Activated T-cell treated with anti-CD3 and anti-CD28 coated beads, Interleukin-2, amount 50 U/mL, for 24 hours (primary cell): ENCODE measurements around the gene RNF223.
"Not testable (repeated sequence)": the region's sequence is repeated elsewhere in the genome, so short reads cannot be mapped to it uniquely, and the experiment has no call there.

ENCODE experiments used
- DNase-seq: peaks from one replicate; pipeline ENCODE4 v3.0.0-alpha.2; 2020
- H3K27ac Mint-ChIP-seq: 2 replicates; pipeline ENCODE4 v1.8.0; 2020; ENCODE audit warnings: mild to moderate bottlenecking, mixed read lengths
- H3K27me3 Mint-ChIP-seq: 2 replicates; pipeline ENCODE4 v1.8.0; 2020; ENCODE audit warnings: mixed read lengths
- H3K36me3 Mint-ChIP-seq: 2 replicates; pipeline ENCODE4 v1.8.0; 2020; ENCODE audit warnings: low read depth, mixed read lengths
- H3K4me1 Mint-ChIP-seq: 2 replicates; pipeline ENCODE4 v1.8.0; 2020; ENCODE audit warnings: low read depth, mixed read lengths
- H3K4me3 Mint-ChIP-seq: 2 replicates; pipeline ENCODE4 v1.8.0; 2020; ENCODE audit warnings: mild to moderate bottlenecking, moderate library complexity, mixed read lengths
- H3K9me3 Mint-ChIP-seq: 2 replicates; pipeline ENCODE4 v1.8.0; 2020; ENCODE audit warnings: mixed read lengths

RNF223 gene

GRCh38 chr1:1115136-1115785 is 41.2 kb upstream of the RNF223 start:
- DNase-seq, result no peak

GRCh38 chr1:1114431-1114830 is 40.3 kb upstream of the RNF223 start:
- H3K4me1 Mint-ChIP-seq, result peaks cover 22% of the 10 kb centered on the region
- H3K9me3 Mint-ChIP-seq, result peaks cover 5% of the 10 kb centered on the region
- peaks cover 5% of the 10 kb centered on the region for H3K27me3 Mint-ChIP-seq
- H3K36me3 Mint-ChIP-seq, result peaks cover 50% of the 10 kb centered on the region
- peak overlapping the region; percentile 77 for H3K27ac Mint-ChIP-seq
- DNase-seq, result no peak
- peak overlapping the region; percentile 86 for H3K4me3 Mint-ChIP-seq

More at GRCh38 chr1:1115136-1115785, 41.2 kb upstream of the RNF223 start:
- Mint-ChIP-seq H3K27ac (peak overlapping the region; percentile 77), H3K27me3 (peaks cover 8% of the 10 kb centered on the region), H3K4me1 (peaks cover 22% of the 10 kb centered on the region), H3K9me3 (peaks cover 5% of the 10 kb centered on the region), H3K36me3 (peaks cover 47% of the 10 kb centered on the region), H3K4me3 (peak overlapping the region; percentile 86)

GRCh38 chr1:1112237-1112985 is 38.3 kb upstream of the RNF223 start:
- H3K27me3 Mint-ChIP-seq, result no peaks in the 10 kb centered on the region
- peaks cover 50% of the 10 kb centered on the region for H3K36me3 Mint-ChIP-seq
- DNase-seq, result no peak
- peaks cover 5% of the 10 kb centered on the region for H3K9me3 Mint-ChIP-seq
- H3K4me3 Mint-ChIP-seq, result no peak overlapping the region
- peaks cover 25% of the 10 kb centered on the region for H3K4me1 Mint-ChIP-seq
- H3K27ac Mint-ChIP-seq, result no peak overlapping the region

GRCh38 chr1:1111516-1112236 is 37.6 kb upstream of the RNF223 start:
- no peak for DNase-seq
- Mint-ChIP-seq H3K36me3 (peaks cover 50% of the 10 kb centered on the region), H3K9me3 (peaks cover 5% of the 10 kb centered on the region), H3K4me3 (no peak overlapping the region), H3K27me3 (no peaks in the 10 kb centered on the region), H3K27ac (no peak overlapping the region), H3K4me1 (peaks cover 24% of the 10 kb centered on the region)

- no peak overlapping the region for H3K4me3 Mint-ChIP-seq
- H3K27ac Mint-ChIP-seq, result no peak overlapping the region
These were observed 36.5 kb upstream of the RNF223 start for GRCh38 chr1:1110561-1110971.

GRCh38 chr1:1109743-1110142 is 35.6 kb upstream of the RNF223 start:
- Mint-ChIP-seq H3K4me3 (no peak overlapping the region), H3K27ac (no peak overlapping the region), H3K27me3 (no peaks in the 10 kb centered on the region), H3K36me3 (peaks cover 54% of the 10 kb centered on the region), H3K4me1 (peaks cover 26% of the 10 kb centered on the region), H3K9me3 (peaks cover 5% of the 10 kb centered on the region)
- DNase-seq, result no peak

More at GRCh38 chr1:1110561-1110971, 36.5 kb upstream of the RNF223 start:
- H3K9me3 Mint-ChIP-seq, result peaks cover 5% of the 10 kb centered on the region
- DNase-seq, result no peak
- peaks cover 56% of the 10 kb centered on the region for H3K36me3 Mint-ChIP-seq
- peaks cover 28% of the 10 kb centered on the region for H3K4me1 Mint-ChIP-seq
- no peaks in the 10 kb centered on the region for H3K27me3 Mint-ChIP-seq

- H3K27ac Mint-ChIP-seq, result no peak overlapping the region
These were observed 32.6 kb upstream of the RNF223 start for GRCh38 chr1:1106510-1107221.

GRCh38 chr1:1104152-1104551 is 30.0 kb upstream of the RNF223 start:
- Mint-ChIP-seq H3K27ac (peak overlapping the region; percentile 52), H3K4me1 (peaks cover 59% of the 10 kb centered on the region), H3K9me3 (peaks cover 14% of the 10 kb centered on the region), H3K36me3 (peaks cover 43% of the 10 kb centered on the region)
- H3K27me3 Mint-ChIP-seq, H3K4me3 Mint-ChIP-seq, DNase-seq: not testable (repeated sequence)

More at GRCh38 chr1:1106510-1107221, 32.6 kb upstream of the RNF223 start:
- peaks cover 39% of the 10 kb centered on the region for H3K4me1 Mint-ChIP-seq
- H3K9me3 Mint-ChIP-seq, result no peaks in the 10 kb centered on the region
- H3K27me3 Mint-ChIP-seq, result no peaks in the 10 kb centered on the region
- no peak overlapping the region for H3K4me3 Mint-ChIP-seq
- H3K36me3 Mint-ChIP-seq, result peaks cover 44% of the 10 kb centered on the region
- DNase-seq, result no peak

GRCh38 chr1:1101503-1101902 is 27.4 kb upstream of the RNF223 start:
- Mint-ChIP-seq H3K9me3 (peaks cover 21% of the 10 kb centered on the region), H3K4me1 (peaks cover 67% of the 10 kb centered on the region), H3K36me3 (peaks cover 57% of the 10 kb centered on the region), H3K27ac (no peak overlapping the region), H3K4me3 (no peak overlapping the region), H3K27me3 (no peaks in the 10 kb centered on the region)
- peak; percentile 16 for DNase-seq

- peak; percentile 19 for DNase-seq
- peaks cover 21% of the 10 kb centered on the region for H3K9me3 Mint-ChIP-seq
- peaks cover 51% of the 10 kb centered on the region for H3K36me3 Mint-ChIP-seq
- H3K27ac Mint-ChIP-seq, result peak overlapping the region; percentile 70
- no peaks in the 10 kb centered on the region for H3K27me3 Mint-ChIP-seq
- peak overlapping the region; percentile 16 for H3K4me3 Mint-ChIP-seq
- peaks cover 64% of the 10 kb centered on the region for H3K4me1 Mint-ChIP-seq
These were observed 26.2 kb upstream of the RNF223 start for GRCh38 chr1:1100296-1100695.

- H3K36me3 Mint-ChIP-seq, result peaks cover 53% of the 10 kb centered on the region
- H3K4me3 Mint-ChIP-seq, result peak overlapping the region; percentile 51
- H3K27me3 Mint-ChIP-seq, result no peaks in the 10 kb centered on the region
- peaks cover 21% of the 10 kb centered on the region for H3K9me3 Mint-ChIP-seq
- H3K27ac Mint-ChIP-seq, result peak overlapping the region; percentile 94
- peaks cover 60% of the 10 kb centered on the region for H3K4me1 Mint-ChIP-seq
- peak; percentile 26 for DNase-seq
These were observed 25.5 kb upstream of the RNF223 start for GRCh38 chr1:1099506-1100183.

GRCh38 chr1:1098681-1099421 is 24.7 kb upstream of the RNF223 start:
- H3K4me3 Mint-ChIP-seq, result peak overlapping the region; percentile 51
- peak; percentile 39 for DNase-seq
- peaks cover 49% of the 10 kb centered on the region for H3K36me3 Mint-ChIP-seq
- peaks cover 52% of the 10 kb centered on the region for H3K4me1 Mint-ChIP-seq
- H3K27ac Mint-ChIP-seq, result peak overlapping the region; percentile 94
- no peaks in the 10 kb centered on the region for H3K27me3 Mint-ChIP-seq
- H3K9me3 Mint-ChIP-seq, result peaks cover 21% of the 10 kb centered on the region

- H3K27me3 Mint-ChIP-seq, H3K27ac Mint-ChIP-seq, H3K4me3 Mint-ChIP-seq: not testable (repeated sequence)
- Mint-ChIP-seq H3K36me3 (peaks cover 34% of the 10 kb centered on the region), H3K4me1 (peaks cover 40% of the 10 kb centered on the region), H3K9me3 (peaks cover 21% of the 10 kb centered on the region)
- DNase-seq, result peak; percentile 11
These were observed 22.0 kb upstream of the RNF223 start for GRCh38 chr1:1096136-1096535.
